ENCODE data around the gene MACO1. TPM values are rescaled to one million over a fixed set of nuclear protein-coding genes. Genes with fewer than 3 reads are reported as not detected.

Gene MACO1
- total RNA-seq, 4 donors from 2014 or later: 38.8 to 74.6 (median 44.8) TPM

DNA sequence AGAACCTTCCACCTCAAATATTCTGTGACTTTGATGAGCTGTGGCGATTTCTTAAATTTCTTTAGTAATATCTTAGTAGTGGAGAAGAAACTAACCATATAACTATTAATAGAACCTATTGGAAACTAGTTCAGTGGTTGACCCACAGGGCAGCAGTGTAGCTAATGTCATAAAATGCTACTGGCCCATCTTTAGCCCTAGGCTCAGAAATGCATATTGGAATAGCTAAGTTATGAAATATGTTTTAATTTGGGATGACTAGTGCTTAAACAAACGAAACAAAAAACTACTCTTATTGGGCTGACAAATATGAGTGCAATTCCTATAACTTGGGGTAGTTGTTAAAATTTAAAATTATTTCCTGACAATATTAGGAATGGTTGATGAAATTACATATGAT, 20.2 kb downstream of the MACO1 start:
- peaks cover 0 to 45% of the 10 kb centered on the region in 2 donors for H3K36me3 ChIP-seq

DNA sequence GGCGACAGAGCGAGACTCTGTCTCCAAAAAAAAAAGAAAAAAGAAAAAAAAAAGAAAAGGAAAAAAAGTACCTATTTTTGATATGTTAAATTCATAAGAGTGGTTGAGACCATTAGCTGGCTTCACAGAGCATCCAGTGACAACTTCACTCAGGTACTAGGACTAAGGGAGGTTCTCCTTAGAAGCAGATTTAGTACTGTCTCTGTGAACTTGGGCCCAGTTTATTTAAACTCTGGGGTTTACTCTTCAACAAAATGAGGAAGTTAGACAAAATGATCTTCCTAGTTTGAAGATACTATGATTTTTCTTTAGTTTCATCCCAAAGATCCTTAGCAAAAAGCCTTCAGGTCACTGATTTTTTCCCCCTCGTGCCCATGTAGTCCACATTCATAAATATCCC, 21.2 kb downstream of the MACO1 start:
- Histone ChIP-seq H3K4me3 (no peak overlapping the region), H3K4me1 (peaks cover 18% of the 10 kb centered on the region in 2 donors), H3K9me3 (no peaks in the 10 kb centered on the region), H3K36me3 (peaks cover 4 to 53% of the 10 kb centered on the region in 2 donors), H3K27me3 (no peaks in the 10 kb centered on the region), H3K27ac (peak overlapping the region in 1 of 4 donors; percentile 24)
- DNase-seq (no peak), ATAC-seq (no peak)
- TF ChIP-seq POLR2A (IDR thresholded peaks at IDR 0.05): no peak
- no peak for TF ChIP-seq CTCF (IDR thresholded peaks at IDR 0.05 in 4 of 5, conservative IDR thresholded peaks at IDR 0.05 in 1 of 5)
- in situ Hi-C loops (cut with MboI; ENCODE audit: low sequenced_read_pairs in 4 of 4) (no loop called here), intact Hi-C loops (cut with DNase I; ENCODE audit: low total_unique reads) (no loop called here)

More for the DNA sequence above, 20.2 kb downstream of the MACO1 start:
- H3K9me3 ChIP-seq: no peaks in the 10 kb centered on the region
- TF ChIP-seq CTCF (IDR thresholded peaks at IDR 0.05 in 4 of 5, conservative IDR thresholded peaks at IDR 0.05 in 1 of 5): no peak
- TF ChIP-seq POLR2A (IDR thresholded peaks at IDR 0.05): no peak
- H3K4me1 ChIP-seq: peaks cover 24 to 25% of the 10 kb centered on the region in 2 donors
- in situ Hi-C loops (cut with MboI; ENCODE audit: low sequenced_read_pairs in 4 of 4) (no loop called here), intact Hi-C loops (cut with DNase I; ENCODE audit: low total_unique reads) (no loop called here)
- H3K27me3 ChIP-seq: no peaks in the 10 kb centered on the region
- DNase-seq (no peak), ATAC-seq (no peak)
- H3K27ac ChIP-seq: peak overlapping the region; percentile 7 to 52 (median 24)
- H3K4me3 ChIP-seq: no peak overlapping the region

GRCh38 chr1:25456502-25456901, 25.8 kb downstream of the MACO1 start:
- H3K9me3 ChIP-seq: no peaks in the 10 kb centered on the region
- H3K36me3 ChIP-seq: peaks cover 4 to 35% of the 10 kb centered on the region in 2 donors
- intact Hi-C loops (cut with DNase I; ENCODE audit: low total_unique reads) (no loop called here), in situ Hi-C loops (cut with MboI; ENCODE audit: low sequenced_read_pairs in 4 of 4) (no loop called here)
- peak overlapping the region in 2 of 4 donors; percentile 75 to 87 for H3K27ac ChIP-seq
- DNase-seq (no peak), ATAC-seq (no peak)
- H3K4me3 ChIP-seq: no peak overlapping the region
- no peaks in the 10 kb centered on the region for H3K27me3 ChIP-seq
- H3K4me1 ChIP-seq: peaks cover 30 to 38% of the 10 kb centered on the region in 2 donors
- TF ChIP-seq CTCF (IDR thresholded peaks at IDR 0.05 in 4 of 5, conservative IDR thresholded peaks at IDR 0.05 in 1 of 5) (no peak), POLR2A (IDR thresholded peaks at IDR 0.05) (no peak)

DNA sequence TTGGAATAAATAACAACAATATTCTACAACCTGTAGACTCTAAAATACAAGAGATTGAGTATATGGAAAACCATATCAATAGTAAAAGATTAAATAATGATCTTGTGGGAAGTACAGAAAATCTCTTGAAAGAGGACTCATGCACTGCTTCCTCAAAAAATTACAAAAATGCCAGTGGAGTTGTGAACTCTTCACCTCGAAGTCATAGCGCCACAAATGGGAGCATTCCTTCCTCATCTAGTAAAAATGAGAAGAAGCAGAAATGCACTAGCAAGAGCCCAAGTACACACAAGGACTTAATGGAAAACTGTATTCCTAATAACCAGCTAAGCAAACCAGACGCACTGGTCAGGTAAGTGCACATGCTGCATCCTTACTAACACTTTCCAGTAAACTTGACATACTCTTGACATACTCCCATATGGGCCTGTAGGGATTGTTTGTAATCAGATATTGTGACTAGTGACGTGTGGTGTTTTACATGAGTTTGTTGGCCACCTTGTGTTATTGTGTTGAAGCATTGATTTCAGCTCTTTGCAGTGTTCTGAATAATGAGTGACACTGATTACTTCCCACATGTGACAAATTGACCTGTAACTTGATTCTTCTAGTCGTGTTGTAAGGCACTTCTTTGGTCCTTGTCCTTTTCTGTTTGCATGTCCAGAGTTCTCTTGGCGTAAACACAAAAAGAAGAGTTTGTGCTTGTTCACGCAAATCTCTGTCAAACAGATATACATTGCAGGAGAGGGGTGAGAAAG, 28.0 kb downstream of the MACO1 start:
- DNase-seq (no peak), ATAC-seq (peak; percentile 90 to 91)
- in situ Hi-C loops (cut with MboI; ENCODE audit: low sequenced_read_pairs in 4 of 4): no loop called here
- H3K36me3 ChIP-seq: peaks cover 4 to 35% of the 10 kb centered on the region in 2 donors
- intact Hi-C loops (cut with DNase I; ENCODE audit: low total_unique reads): no loop called here
- H3K9me3 ChIP-seq: no peaks in the 10 kb centered on the region
- H3K27ac ChIP-seq: peak overlapping the region; percentile 74 to 87 (median 76)
- peak overlapping the region in 1 of 4 donors; percentile 2 for H3K4me3 ChIP-seq
- H3K27me3 ChIP-seq: no peaks in the 10 kb centered on the region
- peaks cover 51 to 59% of the 10 kb centered on the region in 2 donors for H3K4me1 ChIP-seq
- no peak for TF ChIP-seq CTCF (IDR thresholded peaks at IDR 0.05 in 4 of 5, conservative IDR thresholded peaks at IDR 0.05 in 1 of 5)
- TF ChIP-seq POLR2A (IDR thresholded peaks at IDR 0.05): no peak

All from gastrocnemius medialis (tissue), 4 donors.